GM18520 (cell line): ENCODE results near the gene ABO.
"Not testable (repeated sequence)": the region's sequence is repeated elsewhere in the genome, so short reads cannot be mapped to it uniquely, and the experiment has no call there.

Source experiments
- ATAC-seq: cut with Tn5 transposase; IDR thresholded peaks from one replicate; pipeline ENCODE4 v1.9.1; 2021; ENCODE audit not compliant: unreplicated experiment

Gene ABO

GRCh38 chr9:133205996-133206931, 68.7 kb downstream of the ABO start:
- no peak for ATAC-seq

GRCh38 chr9:133205481-133205887, 69.5 kb downstream of the ABO start:
- not testable (repeated sequence) for ATAC-seq
